H1 (cell line): Measurements from ENCODE around the gene GPM6B. TPM values are rescaled to one million over a fixed set of nuclear protein-coding genes. Genes with fewer than 3 reads are reported as not detected.

Experiments
- CTCF ChIA-PET: fragments of 300-600 bp; sonication (Branson Sonifier 250); formaldehyde crosslinking; loops from one replicate; lab custom pipeline; 2021; ENCODE audit not compliant: partially characterized antibody; lab: Charles Lee
- POLR2A ChIA-PET: fragments of 300-600 bp; sonication (Branson Sonifier 250); formaldehyde crosslinking; loops from one replicate; lab custom pipeline; 2021; ENCODE audit warnings: inconsistent platforms; ENCODE audit not compliant: partially characterized antibody; lab: Charles Lee
- DNase-seq, 2 experiments: peaks; one replicate each; pipeline versions ENCODE4 v3.0.0 to v3.0.0-alpha.2; 2010 to 2022; ENCODE audit warnings: low spot score in 2 of 2, low read depth in 1 of 2, mixed read lengths in 1 of 2
- FAIRE-seq: peaks from 2 replicates; lab custom pipeline; 2011; peaks lifted over from hg19 to GRCh38; lab: Jason Lieb, UNC
- H2AFZ ChIP-seq: 2 replicates; pipeline ENCODE4 v1.8.1; 2012; ENCODE audit warnings: low read length, inconsistent platforms
- H2AK5ac ChIP-seq: 2 replicates; pipeline ENCODE4 v1.6.1; 2013; ENCODE audit warnings: low read depth, low read length
- H2BK120ac ChIP-seq: replicated peaks from 2 replicates; pipeline ENCODE3; 2013; ENCODE audit warnings: low read depth, low read length, inconsistent platforms
- H2BK12ac ChIP-seq: 2 replicates; pipeline ENCODE4 v1.6.1; 2013; ENCODE audit warnings: low read depth, low read length
- H2BK15ac ChIP-seq: 2 replicates; pipeline ENCODE4 v1.6.1; 2013; ENCODE audit warnings: low read length
- H2BK20ac ChIP-seq: 2 replicates; pipeline ENCODE4 v1.6.1; 2013; ENCODE audit warnings: low read length
- H2BK5ac ChIP-seq: 2 replicates; pipeline ENCODE4 v1.6.1; 2013; ENCODE audit warnings: low read depth, low read length
- H3K14ac ChIP-seq: 2 replicates; pipeline ENCODE4 v1.6.1; 2013; ENCODE audit warnings: inconsistent platforms; ENCODE audit not compliant: insufficient read length
- H3K18ac ChIP-seq: 2 replicates; pipeline ENCODE4 v1.6.1; 2013; ENCODE audit warnings: low read length; ENCODE audit errors: extremely low read depth
- H3K23ac ChIP-seq: 2 replicates; pipeline ENCODE4 v1.6.1; 2013; ENCODE audit warnings: inconsistent platforms; ENCODE audit not compliant: insufficient read length
- H3K23me2 ChIP-seq: 2 replicates; pipeline ENCODE4 v1.6.1; 2013; ENCODE audit warnings: low read depth, low read length
- H3K27ac ChIP-seq: 2 replicates; pipeline ENCODE4 v1.6.1; 2011; ENCODE audit warnings: low read depth, low read length, inconsistent platforms
- H3K27me3 ChIP-seq, 4 experiments: replicated peaks in 1 of 4; 1 replicate in 1 of 4; 2 replicates in 3 of 4; pipeline versions ENCODE4 v1.6.1 to v1.8.1; 2011 to 2013; ENCODE audit warnings: low read length in 3 of 4, mild to moderate bottlenecking in 3 of 4, inconsistent platforms in 2 of 4, mixed read lengths in 2 of 4, moderate library complexity in 1 of 4; ENCODE audit not compliant: control insufficient read depth in 3 of 4, insufficient read depth in 3 of 4; ENCODE audit errors: extremely low read depth in 1 of 4
- H3K36me3 ChIP-seq, 4 experiments: 2 replicates each; pipeline versions ENCODE4 v1.6.1 to v1.8.1; 2011 to 2013; ENCODE audit warnings: mild to moderate bottlenecking in 4 of 4, low read length in 3 of 4, moderate library complexity in 2 of 4, control low read depth in 1 of 4, inconsistent platforms in 1 of 4; ENCODE audit not compliant: insufficient read depth in 4 of 4, control insufficient read depth in 2 of 4
- H3K4ac ChIP-seq: replicated peaks from 2 replicates; pipeline ENCODE3; 2013; ENCODE audit warnings: low read length, low read depth, mixed read lengths, inconsistent platforms; ENCODE audit not compliant: insufficient read length
- H3K4me1 ChIP-seq, 4 experiments: replicated peaks in 1 of 4; 1 replicate in 1 of 4; 2 replicates in 3 of 4; pipeline versions ENCODE4 v1.6.1 to v1.8.1; 2011 to 2013; ENCODE audit warnings: low read length in 3 of 4, inconsistent platforms in 2 of 4, mixed read lengths in 1 of 4; ENCODE audit not compliant: insufficient read depth in 4 of 4, control insufficient read depth in 3 of 4
- H3K4me2 ChIP-seq, 2 experiments: 2 replicates each; pipeline versions ENCODE4 v1.6.1 to v1.8.1; 2011 to 2013; ENCODE audit warnings: low read depth in 2 of 2, low read length in 2 of 2, control low read depth in 1 of 2, inconsistent platforms in 1 of 2, mild to moderate bottlenecking in 1 of 2; ENCODE audit not compliant: insufficient read depth in 1 of 2
- H3K4me3 ChIP-seq, 4 experiments: fragments of 200-600, 300-600 bp in 1 of 4; sonication (generic), shearing (Covaris generic), sonication (Bioruptor Twin) in 1 of 4; 2 replicates each; pipeline versions ENCODE4 v1.5.1 to v1.8.1; 2011 to 2016; ENCODE audit warnings: low read length in 4 of 4, low read depth in 3 of 4, control low read depth in 2 of 4, inconsistent platforms in 2 of 4, mild to moderate bottlenecking in 2 of 4, mixed read lengths in 1 of 4, moderate library complexity in 1 of 4; ENCODE audit not compliant: insufficient read depth in 2 of 4; ENCODE audit errors: extremely low read depth in 1 of 4
- H3K56ac ChIP-seq: replicated peaks from 2 replicates; pipeline ENCODE3; 2013; ENCODE audit warnings: low read depth, mild to moderate bottlenecking, mixed read lengths, low read length, inconsistent platforms; ENCODE audit not compliant: insufficient read length
- H3K79me1 ChIP-seq: 2 replicates; pipeline ENCODE4 v1.6.1; 2013; ENCODE audit warnings: low read depth, low read length, control low read depth
- H3K79me2 ChIP-seq, 2 experiments: 2 replicates each; pipeline versions ENCODE4 v1.6.1 to v1.8.1; 2012 to 2013; ENCODE audit warnings: low read length in 2 of 2, mild to moderate bottlenecking in 2 of 2, inconsistent platforms in 1 of 2; ENCODE audit not compliant: insufficient read depth in 2 of 2, control insufficient read depth in 1 of 2
- H3K9ac ChIP-seq, 4 experiments: replicated peaks in 1 of 4; 1 replicate in 1 of 4; 2 replicates in 3 of 4; pipeline versions ENCODE4 v1.6.1 to v1.8.1; 2011 to 2013; ENCODE audit warnings: low read depth in 3 of 4, low read length in 3 of 4, control low read depth in 2 of 4, mild to moderate bottlenecking in 2 of 4, moderate library complexity in 2 of 4, inconsistent platforms in 1 of 4; ENCODE audit errors: extremely low read depth in 1 of 4
- H3K9me3 ChIP-seq, 2 experiments: 2 replicates each; pipeline versions ENCODE4 v1.6.1 to v1.8.1; 2012 to 2013; ENCODE audit warnings: mild to moderate bottlenecking in 2 of 2, moderate library complexity in 2 of 2, control low read depth in 1 of 2, inconsistent platforms in 1 of 2, low read depth in 1 of 2, low read length in 1 of 2, mixed read lengths in 1 of 2; ENCODE audit not compliant: insufficient read depth in 2 of 2
- H4K20me1 ChIP-seq, 2 experiments: replicated peaks in 1 of 2; 2 replicates each; pipeline versions ENCODE3 to v1.8.1; 2011 to 2013; ENCODE audit warnings: inconsistent platforms in 2 of 2, low read length in 2 of 2, mild to moderate bottlenecking in 1 of 2; ENCODE audit not compliant: insufficient read depth in 2 of 2, control insufficient read depth in 1 of 2
- H4K5ac ChIP-seq: 2 replicates; pipeline ENCODE4 v1.6.1; 2013; ENCODE audit warnings: low read length, low read depth, mixed read lengths, inconsistent platforms; ENCODE audit not compliant: insufficient read length
- H4K8ac ChIP-seq: 2 replicates; pipeline ENCODE4 v1.8.0; 2013; ENCODE audit warnings: mild to moderate bottlenecking, moderate library complexity, low read length, inconsistent platforms; ENCODE audit not compliant: insufficient read depth; ENCODE audit errors: extremely low read depth
- H4K91ac ChIP-seq: replicated peaks from 2 replicates; pipeline ENCODE3; 2013; ENCODE audit warnings: low read length, mixed read lengths, inconsistent platforms; ENCODE audit not compliant: insufficient read length
- BACH1 ChIP-seq: IDR thresholded peaks from 2 replicates; pipeline ENCODE4 v1.6.1; 2012; ENCODE audit warnings: low read length, improper control_type of control experiment
- HDAC2 ChIP-seq, 2 experiments: fragments of 300-600 bp in 1 of 2; sonication (generic) in 1 of 2; IDR thresholded peaks; 2 replicates each; pipeline ENCODE4 v1.6.1; 2011 to 2012; ENCODE audit warnings: low read depth in 2 of 2, low read length in 2 of 2, mild to moderate bottlenecking in 2 of 2, moderate library complexity in 2 of 2, borderline replicate concordance in 1 of 2, inconsistent platforms in 1 of 2
- JUND ChIP-seq: IDR thresholded peaks from 2 replicates; pipeline ENCODE4 v1.6.1; 2011; ENCODE audit warnings: mild to moderate bottlenecking, improper control_type of control experiment, low read length
- RAD21 ChIP-seq, 2 experiments: IDR thresholded peaks in 1 of 2; conservative IDR thresholded peaks in 1 of 2; 2 replicates each; pipeline ENCODE4 v1.6.1; 2011; ENCODE audit warnings: low read depth in 2 of 2, low read length in 2 of 2, improper control_type of control experiment in 1 of 2, inconsistent platforms in 1 of 2, mild to moderate bottlenecking in 1 of 2, moderate library complexity in 1 of 2
- WGBS, 2 experiments: shearing (Covaris generic) in 1 of 2; methylation state at CpG; one replicate each; pipeline versions ENCODE4 v1.1.6 to v1.1.7; 2013 to 2015; ENCODE audit warnings: low lambda C conversion rate in 2 of 2, mixed read lengths in 2 of 2, inconsistent platforms in 1 of 2, low coverage in 1 of 2, missing lambda C conversion rate in 1 of 2; ENCODE audit not compliant: insufficient replicate concordance in 2 of 2, insufficient coverage in 1 of 2, insufficient read length in 1 of 2; ENCODE audit errors: extremely low coverage in 1 of 2, missing lambda C conversion rate in 1 of 2; 5-methylcytosine and 5-hydroxymethylcytosine counted together
- polyA plus RNA-seq, 7 experiments: library from polyadenylated mRNA; depleted of rRNA in 3 of 7; stranded (reverse) in 5 of 7; unstranded in 2 of 7; fragments of >200 nt in 5 of 7; fragments of 200-250 nt in 2 of 7; gene quantifications; 1 replicate in 5 of 7; 2 replicates in 1 of 7; 4 replicates in 1 of 7; pipeline versions ENCODE4 v1.2.1 to v1.2.3, GENCODE V29; 2011 to 2013; ENCODE audit warnings: missing spikeins in 2 of 7, mixed read lengths in 2 of 7
- total RNA-seq: library from RNA; stranded (reverse); fragmentation: NEBNext Ultra II Directional; extraction: Animal tissue kit (Norgen Biotek cat#: 25700); gene quantifications from 2 replicates; pipeline ENCODE4 v1.2.1, GENCODE V29; 2021

GPM6B gene
- total and polyA plus RNA-seq, 2 of the 8 experiments (the other 6 are each of a cell fraction or from before 2014, with no cell fraction given) = 132 to 175 TPM

DNA sequence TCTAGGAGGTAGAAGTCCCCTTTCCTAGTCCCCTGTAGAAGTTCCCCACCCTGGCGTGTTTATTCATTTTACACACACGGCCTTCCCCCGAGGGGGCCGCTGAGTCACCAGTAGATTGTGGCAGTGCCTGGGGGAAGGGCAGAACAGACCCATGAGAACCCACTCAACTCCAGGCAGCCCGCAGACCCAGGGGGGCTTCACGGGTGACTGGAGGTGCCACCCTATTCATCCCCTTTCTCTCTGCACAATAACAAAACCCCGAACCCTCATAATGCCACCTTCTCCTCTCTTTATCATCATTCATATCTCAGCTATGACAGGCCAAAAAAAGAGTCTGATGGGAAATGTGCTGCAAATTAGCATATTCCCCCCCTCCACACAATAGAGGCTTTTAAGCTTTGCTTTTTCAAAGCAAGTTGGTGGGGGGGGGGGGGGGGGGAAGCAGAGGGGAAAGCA, 20.4 kb upstream of the GPM6B start:
- no peak for DNase-seq
- no peak overlapping the region for H2BK5ac ChIP-seq
- peaks cover 0 to 19% (median 3%) of the 10 kb centered on the region in 4 experiments; a peak in 3 of 7 replicates for H3K4me1 ChIP-seq

More for the DNA sequence above, 20.4 kb upstream of the GPM6B start:
- no peak for FAIRE-seq
- no peak for TF ChIP-seq RAD21 (IDR thresholded peaks at IDR 0.05 in 1 of 2, conservative IDR thresholded peaks at IDR 0.05 in 1 of 2; ENCODE audit: low read depth in 2 of 2, low read length in 2 of 2)
- no peak for TF ChIP-seq HDAC2 (IDR thresholded peaks at IDR 0.05; ENCODE audit: borderline replicate concordance in 1 of 2, low read depth in 2 of 2, low read length in 2 of 2)
- peak; percentile 8; the same call in 1 of the 2 replicates for TF ChIP-seq JUND
- 0 out of 2 replicates have a peak, but pooled peaks have one; percentile 23 for TF ChIP-seq BACH1
- Histone ChIP-seq H3K9me3 (no peaks in the 10 kb centered on the region), H3K9ac (no peak overlapping the region), H3K27ac (no peak overlapping the region), H2BK20ac (no peak overlapping the region), H3K23me2 (no peaks in the 10 kb centered on the region), H3K56ac (no peak overlapping the region), H2BK12ac (no peak overlapping the region), H4K20me1 (peaks cover 0 to 3% of the 10 kb centered on the region in 2 experiments), H3K18ac (no peak overlapping the region), H3K79me1 (no peaks in the 10 kb centered on the region), H4K5ac (no peak overlapping the region), H4K8ac (no peak overlapping the region), H3K36me3 (no peaks in the 10 kb centered on the region), H2AFZ (no peak overlapping the region), H3K27me3 (no peaks in the 10 kb centered on the region), H3K4me2 (peak overlapping the region; percentile 13 to 41; a peak in 2 of 4 replicates), H3K4ac (no peak overlapping the region), H3K79me2 (peaks cover 0 to 45% of the 10 kb centered on the region in 2 experiments; a peak in 2 of 4 replicates), H3K23ac (no peak overlapping the region), H3K4me3 (no peak overlapping the region), H2BK120ac (no peak overlapping the region), H3K14ac (no peak overlapping the region), H4K91ac (no peak overlapping the region), H2AK5ac (no peak overlapping the region), H2BK15ac (no peak overlapping the region)
- POLR2A ChIA-PET = interaction anchor here (0.7 to 1.1 kb wide), 2 partner anchors 8 to 101 kb away, joined by 3 read pairs; no protein-coding TSS in a partner anchor
- 28% methylated on average over 7 of the region's 7 CpGs; no CpG with 5 or more reads in 1 of the 2 experiments for WGBS, 2 experiments
- CTCF ChIA-PET = interaction anchor here (1.4 kb wide), 1 partner anchor 10 kb away, joined by 3 read pairs; no protein-coding TSS in a partner anchor
